CD4-positive, alpha-beta T cell treated with Interleukin-4 for 4 hours (primary cell): ENCODE measurements around the gene CCNQ.
"Not testable (repeated sequence)": the region's sequence is repeated elsewhere in the genome, so short reads cannot be mapped to it uniquely, and the experiment has no call there.

Experiments
- DNase-seq: peaks from one replicate; pipeline ENCODE4 v3.0.0-alpha.2; 2020

The CCNQ gene

DNA sequence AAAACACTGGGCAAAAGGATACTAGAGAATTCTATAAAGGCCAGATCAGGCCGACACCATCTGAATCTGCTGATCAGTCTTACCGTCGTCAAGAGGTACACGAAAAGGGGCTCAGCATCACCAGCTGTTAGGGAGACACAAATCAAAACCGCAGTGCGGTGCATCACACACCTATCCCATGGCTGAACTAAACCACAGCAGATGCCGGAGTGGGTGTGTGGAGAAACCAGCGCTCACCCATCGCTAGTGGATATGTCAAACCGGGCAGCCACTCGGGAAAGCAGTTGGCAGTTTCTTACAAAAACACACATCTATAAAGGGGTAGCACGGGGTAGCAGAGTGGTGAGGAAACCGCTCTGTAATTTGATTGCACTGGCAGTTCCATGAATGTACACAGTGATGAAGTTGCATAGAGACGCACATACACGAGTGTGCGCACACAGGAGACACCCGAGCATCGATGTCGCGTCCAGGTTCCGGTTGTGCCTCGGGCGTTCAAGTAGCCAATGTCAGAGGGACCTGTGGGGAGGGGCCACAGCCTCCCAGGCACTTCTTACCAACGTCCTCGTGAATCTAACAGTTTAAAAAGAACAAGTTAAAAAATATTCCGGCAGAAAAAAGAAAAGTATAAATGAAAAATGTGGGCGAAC is 23.1 kb upstream of the CCNQ start:
- no peak for DNase-seq

DNA sequence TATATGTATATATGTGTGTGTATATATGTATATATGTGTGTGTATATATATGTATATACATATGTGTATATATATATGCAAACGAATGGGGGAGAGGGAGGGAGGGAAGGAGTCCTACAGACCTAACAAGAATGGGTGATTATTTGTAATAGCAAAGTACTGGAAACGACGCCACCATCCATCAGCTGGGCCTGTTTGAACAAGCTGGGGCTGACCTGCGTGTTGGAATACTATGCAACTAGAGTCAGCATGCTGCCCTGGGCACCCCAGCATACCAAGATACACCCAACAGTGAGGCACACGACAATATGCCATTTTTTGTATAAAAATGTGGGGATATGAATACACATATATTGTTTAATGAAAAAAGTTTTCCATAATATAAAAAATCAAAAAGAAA is 21.6 kb upstream of the CCNQ start:
- no peak for DNase-seq

DNA sequence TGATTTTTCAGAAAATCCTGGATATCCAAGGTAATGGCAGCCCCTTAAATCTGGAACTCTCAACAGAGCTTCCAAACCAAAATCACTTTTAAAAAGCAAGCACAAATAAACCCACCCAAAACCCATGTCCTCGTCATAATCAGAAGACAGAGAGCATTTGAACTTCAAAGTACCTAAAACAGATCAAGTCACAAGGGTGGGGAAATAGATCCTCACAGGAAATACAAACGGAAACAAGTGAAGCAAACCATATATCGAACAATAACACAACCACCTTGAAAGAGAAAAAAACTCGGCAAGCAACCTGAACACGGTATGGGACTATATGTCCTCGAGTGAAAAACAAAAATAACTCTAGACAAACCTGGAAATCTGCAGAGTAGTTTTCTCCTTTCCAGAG is 15.9 kb upstream of the CCNQ start:
- DNase-seq = no peak

DNA sequence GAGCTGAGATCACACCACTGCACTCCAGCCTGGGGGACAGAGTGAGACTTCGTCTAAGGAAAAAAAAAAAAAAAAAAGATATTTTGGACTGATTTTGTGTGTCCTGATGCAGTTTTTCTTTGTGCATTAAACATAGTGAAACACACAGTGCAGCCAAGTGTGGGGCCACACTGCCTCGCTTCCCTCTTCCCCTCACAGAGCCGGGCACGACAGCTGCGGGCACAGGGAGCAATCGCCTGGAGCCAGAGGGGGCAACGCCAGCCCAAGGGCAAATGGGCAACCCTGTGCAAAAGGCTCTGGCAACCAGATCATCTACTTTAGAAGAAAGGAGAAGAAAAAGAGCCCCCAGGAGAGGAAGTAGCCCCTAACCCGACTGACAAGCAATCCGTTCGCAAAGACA is 13.5 kb upstream of the CCNQ start:
- no peak for DNase-seq

DNA sequence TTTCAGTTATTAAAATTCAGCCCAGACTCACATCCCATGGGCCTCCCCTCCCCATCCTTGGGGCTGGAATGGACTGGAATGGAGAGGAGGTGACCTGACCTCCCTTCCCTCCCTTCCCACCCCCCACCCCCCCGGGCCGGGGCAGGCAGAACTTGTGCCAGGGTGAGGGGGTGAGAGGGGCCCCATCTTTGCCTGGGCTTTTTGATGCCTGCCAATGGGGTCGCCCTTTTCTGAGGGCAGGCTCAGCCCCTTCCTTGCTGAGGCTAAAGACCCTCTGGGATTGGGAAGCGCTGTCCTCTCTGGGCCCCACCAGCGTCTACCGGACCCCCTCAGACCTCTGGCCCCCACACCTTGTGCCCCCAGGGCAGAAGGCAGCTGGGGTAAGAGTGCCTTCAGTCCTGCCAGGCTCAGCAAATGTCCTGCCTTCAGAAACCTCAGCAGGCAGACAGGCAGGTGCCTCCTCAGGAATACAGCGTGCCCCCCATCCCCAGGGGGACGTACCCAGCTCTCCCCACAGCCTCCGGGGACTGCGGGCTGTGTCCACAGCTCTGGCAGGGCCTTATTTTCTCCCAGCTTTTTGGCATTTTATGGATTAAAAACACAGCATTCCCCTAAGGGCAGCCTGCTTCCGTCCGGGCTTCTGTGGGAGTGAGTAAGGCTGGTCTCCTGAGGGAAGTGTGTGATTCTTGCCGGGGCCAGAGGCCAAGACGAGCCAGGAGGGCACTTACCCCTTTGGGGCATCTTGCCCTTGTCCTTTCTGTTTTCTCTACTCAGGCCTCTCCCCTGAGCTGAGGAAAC is 12.6 kb upstream of the CCNQ start:
- no peak for DNase-seq

DNA sequence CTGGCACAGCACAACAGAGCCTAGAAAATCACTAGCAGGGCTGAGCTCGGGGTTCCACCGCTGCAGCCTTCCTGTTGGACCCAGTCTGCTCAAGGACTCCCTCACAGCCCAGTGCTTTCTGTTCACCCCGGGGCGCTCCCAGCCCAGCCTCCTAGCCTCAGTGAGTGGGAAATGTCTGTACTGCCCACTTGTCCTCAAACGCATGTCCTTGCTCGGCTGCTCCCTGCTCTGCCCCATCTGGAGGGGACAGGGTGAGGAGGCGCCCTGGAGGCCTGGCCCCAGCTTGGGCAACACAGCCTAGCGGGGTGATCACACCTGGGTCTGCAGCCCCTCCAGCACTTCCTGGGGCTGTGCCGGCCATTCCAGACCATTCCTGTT is 11.9 kb upstream of the CCNQ start:
- no peak for DNase-seq

DNA sequence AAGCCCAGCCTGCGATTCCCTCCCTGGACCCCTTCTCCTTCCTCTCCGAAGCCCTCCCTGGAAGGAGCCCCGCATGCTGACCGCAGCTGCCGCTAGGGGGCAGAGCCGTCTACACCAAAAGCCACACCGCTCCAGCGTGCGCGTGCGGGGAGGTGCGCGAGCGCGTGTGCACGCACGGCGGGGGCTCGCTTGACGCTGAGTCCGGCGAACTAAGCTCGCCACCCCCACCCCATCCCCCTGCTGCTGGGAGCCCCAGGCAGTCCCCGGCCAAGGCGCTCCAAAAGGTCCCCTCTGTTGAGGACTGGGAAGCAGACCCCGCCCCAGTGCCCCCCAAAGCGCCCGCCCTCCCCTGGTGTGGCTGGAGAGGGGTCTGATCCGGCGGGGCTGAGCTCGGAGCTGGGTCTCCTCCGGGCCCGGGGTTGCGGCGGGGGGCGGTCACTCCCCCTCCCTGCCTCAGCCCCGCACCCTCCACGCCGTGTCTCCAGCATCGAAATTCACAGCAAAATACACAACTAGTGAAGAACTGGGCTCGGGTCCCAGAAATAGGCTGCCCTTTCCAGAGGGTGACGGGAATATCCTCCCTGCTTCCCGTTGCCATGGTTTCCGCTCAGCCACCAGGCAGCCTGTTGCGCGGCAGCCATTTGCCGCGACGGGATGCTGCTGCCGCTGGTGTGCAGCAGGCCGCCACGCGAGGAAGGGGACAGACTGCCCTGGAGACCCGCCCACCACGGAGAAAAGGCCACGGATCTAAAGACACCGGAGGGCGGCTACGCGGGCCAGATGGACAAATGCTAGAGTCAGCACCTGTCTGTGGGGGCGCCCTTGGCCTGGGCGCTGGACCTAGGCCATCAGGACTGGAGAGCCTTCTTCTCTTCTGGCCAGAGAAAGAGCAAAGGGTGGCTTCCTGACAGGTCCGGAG is 11.2 kb upstream of the CCNQ start:
- peak; percentile 69 for DNase-seq

DNA sequence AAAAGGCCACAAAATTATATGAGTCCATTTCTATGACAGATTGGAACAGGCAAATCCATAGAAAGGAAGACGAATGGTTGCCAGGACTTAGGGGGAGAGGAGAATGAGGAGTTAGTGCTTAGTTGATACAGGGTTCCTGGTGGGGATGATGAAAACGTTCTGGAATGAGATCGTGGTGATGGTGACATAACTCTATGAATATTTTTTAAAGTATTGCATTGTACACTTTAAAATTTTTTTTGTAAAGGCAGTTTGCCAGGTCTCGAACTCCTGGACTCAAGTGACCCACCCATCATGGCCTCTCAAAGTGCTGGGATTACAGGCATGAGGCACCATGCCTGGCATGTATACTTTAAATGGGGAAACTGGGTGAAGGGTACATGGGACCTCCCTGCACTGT is 9.9 kb upstream of the CCNQ start:
- no peak for DNase-seq

DNA sequence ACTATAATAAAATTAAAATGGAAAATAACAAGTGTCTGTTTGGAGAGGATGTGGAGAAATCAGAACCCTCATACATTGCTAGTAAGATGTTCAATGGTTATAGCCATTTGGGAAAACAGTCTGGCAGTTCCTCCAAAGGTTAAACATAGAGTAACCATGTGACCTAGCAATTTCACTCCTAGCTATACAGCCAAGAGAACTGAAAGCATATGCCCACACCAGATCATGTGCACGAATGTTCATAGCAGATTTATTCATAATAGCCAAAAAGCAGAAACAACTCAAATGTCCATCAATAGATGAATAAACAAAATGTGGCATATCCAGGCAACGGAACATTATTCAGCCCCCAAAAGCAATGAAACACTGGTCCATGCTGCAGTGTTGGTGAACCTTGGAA is 9.4 kb upstream of the CCNQ start:
- DNase-seq = no peak

DNA sequence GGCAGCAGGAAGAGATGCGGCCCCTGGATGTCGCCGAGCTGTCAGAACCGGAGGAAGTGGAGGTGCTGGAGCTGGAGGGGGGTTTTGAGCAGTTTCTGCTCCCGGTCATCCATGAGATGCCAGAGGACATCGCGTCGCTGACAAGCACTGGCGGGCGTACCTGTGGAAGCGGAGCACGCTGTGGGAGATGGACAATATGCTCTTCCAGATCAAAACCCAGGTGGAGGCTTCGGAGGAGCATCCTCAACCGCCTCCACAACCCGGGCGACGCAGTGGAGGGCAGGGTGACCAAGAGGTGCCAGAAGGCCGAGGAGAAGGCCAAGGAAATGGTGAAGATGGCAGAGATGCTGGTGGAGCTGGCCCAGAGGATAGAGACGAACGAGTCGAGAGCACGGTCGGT is 7.6 kb upstream of the CCNQ start:
- DNase-seq = no peak

DNA sequence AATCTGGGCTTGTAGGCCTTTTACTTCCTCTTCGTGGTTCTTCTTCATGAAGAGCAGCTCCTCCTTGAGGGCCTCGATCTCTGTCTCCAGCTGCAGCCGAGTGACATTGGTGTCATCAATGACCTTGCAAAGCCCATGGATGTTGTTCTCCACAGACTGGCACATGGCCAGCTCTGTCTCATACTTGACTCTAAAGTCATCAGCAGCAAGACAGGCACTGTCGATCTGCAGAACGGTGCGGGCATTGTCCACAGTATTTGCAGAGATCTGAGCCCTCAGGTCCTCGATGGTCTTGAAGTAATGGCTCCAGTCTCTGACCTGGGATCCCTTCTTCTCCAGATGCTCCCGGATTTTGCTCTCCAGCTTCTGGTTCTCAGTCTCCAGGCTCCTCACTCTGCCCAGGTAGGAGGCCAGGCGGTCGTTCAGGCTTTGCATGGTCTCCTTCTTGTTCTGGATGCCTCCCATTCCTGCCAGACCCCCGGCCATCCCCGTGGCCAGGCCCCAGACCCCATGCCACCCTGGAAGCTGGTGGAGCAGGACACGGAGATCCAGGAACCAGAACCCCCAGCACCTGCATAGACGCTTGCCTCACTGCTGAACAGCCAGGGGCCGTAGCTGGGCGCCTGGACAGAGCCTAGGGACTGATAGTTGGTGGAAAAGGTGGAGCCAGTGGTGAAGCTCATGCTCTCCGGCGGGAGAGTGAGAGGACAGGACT is 5.9 kb upstream of the CCNQ start:
- DNase-seq = not testable (repeated sequence)

DNA sequence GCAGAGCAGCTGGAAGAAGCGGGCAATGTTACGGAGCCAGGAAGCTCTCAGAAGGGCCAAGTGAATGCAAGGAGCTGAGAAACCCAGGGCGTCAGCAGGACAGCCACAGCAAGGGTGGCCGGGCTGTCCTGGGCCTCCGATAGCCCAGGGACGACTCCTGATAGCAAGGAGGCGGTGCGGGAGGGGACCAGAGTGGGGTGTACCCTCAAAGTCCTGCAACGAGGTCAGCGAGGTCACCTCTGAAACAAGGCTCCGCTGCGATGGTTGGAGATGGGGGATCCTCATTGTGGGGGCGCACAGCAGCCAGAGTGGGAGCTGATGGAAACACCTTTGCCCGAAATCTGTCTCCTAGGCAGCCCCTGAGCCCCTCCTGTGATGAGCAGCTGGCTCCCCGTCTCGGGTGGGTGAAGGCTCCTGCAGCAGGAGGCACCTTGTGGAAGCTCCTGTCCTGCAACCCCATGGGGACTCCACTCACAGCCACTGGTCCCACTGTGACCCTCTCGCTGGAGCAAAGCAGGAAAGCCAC is 4.3 kb upstream of the CCNQ start:
- DNase-seq = no peak

DNA sequence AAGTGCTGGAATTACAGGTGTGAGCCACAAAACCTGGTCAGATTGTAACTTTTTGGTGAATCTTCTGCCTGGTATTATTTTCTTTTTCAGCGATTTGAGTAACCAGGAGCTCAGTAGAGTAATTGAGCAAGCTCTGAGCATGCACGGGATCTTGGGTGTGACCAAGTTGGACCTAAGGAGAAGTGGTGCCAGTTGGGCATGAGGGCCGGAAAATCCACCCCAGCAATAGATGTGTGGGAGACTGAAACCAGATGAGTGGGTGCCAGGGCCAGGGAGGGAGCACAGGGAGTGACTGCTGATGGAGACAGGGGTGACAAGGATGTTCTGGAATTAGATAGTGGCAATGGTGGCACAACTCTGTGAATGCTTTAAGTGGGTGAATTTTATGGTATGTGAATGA is 3.7 kb upstream of the CCNQ start:
- DNase-seq = no peak

DNA sequence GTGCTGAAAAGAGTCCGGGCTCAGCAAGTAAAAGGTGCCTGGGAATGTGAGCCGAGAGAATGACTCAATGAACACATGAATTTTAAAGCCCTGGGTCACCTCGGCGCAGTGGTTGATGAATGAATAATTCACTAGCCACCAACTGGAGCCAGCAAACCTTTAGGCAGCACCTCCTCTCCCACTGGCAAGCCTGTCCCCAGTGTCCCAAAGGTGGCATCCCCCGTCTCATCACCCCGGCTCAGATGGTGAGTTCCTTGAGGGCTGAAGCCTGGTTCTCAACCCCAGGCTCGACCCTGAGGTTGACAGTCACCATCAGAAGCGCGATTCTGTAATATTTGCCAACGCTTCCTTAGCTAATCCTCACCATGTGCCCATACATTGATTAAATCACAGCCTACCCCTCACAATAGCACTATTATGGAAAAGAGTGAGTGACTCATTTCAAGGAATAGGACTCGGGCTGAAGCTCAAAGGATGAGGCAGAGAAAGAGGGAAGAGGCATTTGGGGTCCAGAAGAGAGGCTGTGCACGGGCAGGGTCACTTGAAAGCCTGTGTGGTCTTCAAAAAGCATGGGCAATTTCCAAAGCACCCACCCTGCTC is 2.7 kb upstream of the CCNQ start:
- DNase-seq = no peak

DNA sequence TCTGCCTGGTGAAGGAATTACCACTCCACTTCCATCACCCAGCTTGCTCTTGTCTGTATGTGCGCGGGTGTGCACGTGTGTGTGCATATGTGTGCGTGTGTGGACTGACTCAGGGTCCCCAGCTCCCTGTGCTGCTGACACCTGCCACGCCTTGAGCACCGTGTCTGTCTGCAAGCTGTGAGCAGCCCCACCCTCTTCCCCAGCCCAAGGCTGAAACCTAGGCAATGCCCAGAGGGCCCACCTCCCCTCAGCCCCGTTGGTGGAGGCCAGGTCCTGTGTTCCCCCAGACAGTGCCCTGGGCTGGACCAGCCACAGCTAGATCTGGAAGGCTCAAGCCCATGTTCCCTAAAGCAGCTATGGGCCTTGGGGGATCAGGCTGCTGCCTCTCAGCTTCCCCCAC is 2.0 kb upstream of the CCNQ start:
- DNase-seq = no peak

DNA sequence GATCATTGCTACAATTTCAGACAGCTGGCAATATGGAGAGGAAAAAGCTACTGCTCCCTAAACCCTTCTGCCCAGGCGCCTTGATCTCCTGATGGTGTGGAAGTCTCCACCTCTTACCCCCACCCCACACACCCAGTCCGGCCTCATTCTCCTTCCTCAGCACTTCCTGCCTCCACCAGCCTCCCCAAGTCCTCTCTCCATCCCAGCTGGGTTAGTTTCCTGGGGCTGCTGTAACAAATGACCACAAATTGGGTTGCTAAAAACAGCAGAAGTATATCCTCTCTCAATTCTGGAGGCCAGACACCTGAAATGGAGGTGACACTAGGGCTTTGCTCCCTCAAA is 1.1 kb upstream of the CCNQ start:
- DNase-seq = no peak

DNA sequence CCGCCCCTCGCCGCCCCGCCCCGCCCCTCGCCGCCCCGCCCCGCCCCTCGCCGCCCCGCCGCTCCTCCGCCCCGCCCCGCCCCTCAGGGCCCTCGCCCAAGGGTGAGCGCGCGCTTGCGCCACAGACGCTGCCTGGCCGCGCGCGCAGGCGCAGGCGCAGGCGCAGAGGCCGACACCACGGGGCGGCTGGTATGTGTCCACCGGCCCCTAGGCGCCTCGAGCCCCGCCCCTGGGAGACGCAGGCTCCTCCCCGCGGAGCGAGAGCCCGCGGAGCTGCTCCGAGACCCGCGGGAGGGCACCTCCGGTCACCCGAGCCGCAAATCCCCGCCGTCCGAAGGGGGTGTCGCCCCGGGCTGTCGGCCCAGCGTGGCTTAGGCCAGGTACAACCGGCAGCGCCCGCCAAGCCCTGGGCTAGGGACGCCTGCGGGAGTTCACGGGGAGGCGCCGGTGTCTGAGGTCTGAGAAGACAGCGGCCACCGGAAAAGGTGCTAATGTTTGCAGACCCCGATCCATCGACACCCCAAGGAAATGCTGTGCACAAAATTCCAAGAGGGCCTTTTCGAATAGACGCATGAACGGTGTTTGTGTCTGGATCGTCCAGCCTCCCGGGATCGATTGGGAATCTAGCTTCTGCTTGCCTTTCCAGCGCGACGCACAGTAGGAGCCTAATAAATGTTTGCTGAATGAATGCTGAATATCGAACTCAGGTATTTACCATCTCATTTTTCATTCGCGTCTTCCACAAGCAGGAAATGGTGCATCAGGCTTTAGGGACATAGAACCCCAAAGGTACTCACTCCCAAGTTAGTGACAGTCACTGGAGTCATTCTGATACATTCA is 473 bp upstream of the CCNQ start:
- DNase-seq = peak; percentile 86

DNA sequence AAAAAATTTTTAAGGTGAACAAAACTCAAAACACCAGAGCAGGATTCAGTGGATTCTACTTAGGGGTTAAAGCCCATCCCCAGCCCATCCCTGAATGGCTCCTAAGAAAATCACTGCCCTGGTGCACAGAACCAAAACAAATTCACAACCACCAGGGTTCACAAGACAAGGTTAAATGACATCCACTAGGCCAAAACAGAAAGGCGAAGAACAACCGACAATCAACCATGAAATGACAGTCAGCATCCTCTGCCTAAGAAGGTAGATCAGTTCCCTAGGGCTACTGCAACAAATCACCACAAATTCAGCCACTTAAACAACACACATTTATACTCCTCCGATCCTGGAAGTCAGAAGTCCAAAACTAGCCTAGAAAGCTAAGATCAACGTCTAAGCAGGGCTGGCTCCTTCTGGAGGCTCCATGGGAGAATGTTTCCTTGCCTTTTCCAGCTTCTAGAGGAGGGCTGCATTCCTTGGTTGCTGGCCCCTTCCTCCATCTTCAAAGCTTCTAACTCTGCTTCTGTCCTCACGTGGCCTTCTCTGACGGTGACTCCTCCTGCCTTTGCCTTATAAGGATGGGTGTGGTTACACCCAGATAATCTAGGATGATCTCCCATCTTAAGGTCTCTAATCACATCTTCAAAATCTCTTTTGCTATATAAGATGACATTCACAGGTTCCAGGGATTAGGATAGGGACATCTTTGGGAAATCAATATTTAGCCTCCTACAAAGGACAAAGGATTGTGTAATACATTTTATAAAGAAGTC is 1.8 kb downstream of the CCNQ start:
- DNase-seq = no peak

DNA sequence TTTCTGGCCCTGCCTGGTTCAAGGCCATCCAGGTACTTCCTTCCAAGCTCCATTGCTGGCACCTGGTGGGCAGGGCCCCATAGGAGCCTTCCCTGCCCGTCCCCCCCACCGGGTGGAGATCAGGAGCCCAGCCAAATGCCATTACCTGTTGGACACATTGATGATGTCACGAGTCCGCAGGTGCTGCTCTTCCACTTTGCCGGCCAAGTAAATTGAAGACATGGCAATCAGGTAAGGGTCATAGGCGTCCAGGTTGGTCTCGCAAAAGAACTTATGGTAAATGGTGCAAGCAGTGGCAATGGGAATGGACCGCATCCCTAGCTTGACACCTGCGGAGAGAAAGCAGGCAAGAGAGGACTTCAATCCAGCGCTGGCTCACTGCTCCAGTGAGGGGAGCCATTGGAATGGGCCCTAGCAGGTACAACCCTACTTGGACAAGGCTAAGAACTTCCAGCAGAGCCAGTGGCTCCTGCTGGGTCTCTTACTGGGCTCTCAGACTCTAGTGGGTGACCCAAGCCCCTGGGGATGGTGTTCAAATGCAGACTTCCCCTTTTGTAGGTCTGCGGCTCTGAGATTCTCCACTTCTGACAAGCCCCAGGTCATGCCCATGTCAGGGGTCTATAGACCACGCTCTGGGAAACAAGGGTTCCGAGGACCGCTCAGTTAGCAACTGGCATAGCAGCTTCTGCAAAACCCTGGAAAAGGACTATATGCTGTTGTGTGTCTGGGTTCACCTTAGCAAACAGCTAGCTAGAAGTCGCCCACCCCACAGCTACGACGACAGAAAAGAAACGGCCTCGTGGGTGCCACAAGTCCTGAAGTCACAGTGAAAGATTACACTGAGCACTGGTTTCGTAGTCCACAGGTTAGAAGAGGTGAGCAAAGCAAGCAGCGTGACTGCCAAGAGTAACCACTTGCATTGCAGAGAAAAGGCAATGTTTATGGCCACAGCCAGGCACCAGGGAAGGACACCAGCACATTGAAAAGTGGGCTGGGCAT is 2.8 kb downstream of the CCNQ start:
- DNase-seq = no peak

DNA sequence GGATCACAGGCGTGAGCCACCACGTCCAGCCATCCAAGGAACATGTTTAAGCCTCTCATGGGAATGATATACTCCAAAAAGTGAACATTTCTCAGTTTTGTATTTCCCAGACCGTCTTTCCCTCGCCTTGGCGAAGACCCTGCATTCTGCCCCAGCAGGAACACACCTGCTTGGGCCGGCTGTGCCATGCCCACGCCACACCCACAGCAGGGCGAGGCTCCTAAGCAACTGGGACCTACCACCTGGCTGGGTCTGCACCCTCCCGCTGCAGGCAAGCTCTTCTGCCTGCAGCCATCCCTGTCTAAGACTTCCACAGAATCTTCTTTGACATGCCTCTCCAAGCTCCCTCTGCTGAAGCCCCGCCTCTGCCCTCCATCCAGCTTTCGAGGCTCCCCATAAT is 3.6 kb downstream of the CCNQ start:
- DNase-seq = no peak
